SW480 (cell line): ENCODE measurements around the gene KCNQ4.

Experiments used
- DNase-seq: peaks from one replicate; pipeline ENCODE4 v3.0.0-alpha.2; 2016; ENCODE audit warnings: low spot score

Gene KCNQ4

GRCh38 chr1:40795811-40796586, 12.4 kb downstream of the KCNQ4 start:
- no peak for DNase-seq

DNA sequence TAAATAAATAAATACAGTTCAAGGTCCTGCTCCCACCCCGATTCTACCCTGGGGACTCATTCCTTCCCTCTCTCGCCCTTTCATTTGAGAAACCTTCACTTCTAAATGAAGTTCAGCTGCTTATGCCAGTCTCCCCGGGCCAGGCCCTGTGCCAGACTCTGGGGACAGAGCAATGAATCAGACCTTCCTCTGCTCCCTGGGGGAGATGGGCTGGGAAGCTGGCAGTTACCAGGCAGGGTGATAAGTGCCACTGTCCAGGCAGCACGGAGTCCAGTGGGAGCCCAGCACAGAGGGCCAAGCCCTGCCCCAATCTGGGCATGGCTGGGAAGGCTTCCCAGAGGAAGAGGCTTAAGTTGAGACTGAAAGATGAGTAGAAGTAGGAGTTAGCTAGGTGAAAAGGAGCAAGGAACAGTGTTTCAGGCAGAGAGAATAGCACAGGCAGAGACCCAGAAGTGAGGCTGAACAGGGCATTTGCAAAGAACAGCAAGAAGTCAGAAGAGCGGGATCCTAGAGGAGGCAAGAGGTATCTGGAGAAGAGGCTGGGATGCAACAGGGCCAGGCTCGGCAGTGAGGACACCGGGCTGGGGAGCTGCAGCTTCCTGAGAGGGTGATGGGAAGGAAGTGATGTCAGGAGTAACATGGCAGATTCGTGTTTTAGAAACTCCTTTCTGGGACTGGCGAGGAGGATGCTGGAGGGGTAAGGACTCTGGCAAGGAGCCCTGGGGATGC, 13.5 kb downstream of the KCNQ4 start:
- no peak for DNase-seq

DNA sequence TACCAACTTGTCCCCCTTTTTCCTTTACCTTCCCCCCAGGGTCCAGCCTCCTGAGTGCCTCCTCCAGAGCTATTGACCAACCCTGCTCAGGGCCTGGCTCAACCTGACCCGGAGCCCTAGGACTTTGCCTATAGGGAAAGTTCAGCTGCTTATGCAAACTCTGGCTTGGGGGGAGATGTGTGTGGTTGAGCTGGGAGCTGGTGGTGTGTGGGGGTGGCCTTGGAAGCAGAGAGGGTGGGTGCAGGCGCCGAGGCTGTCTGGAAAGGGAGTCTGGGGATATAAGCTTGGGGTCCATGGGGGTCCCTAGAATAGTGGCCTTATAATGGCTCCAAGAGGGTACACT, 14.1 kb downstream of the KCNQ4 start:
- DNase-seq, result no peak

- DNase-seq, result no peak
Observed at GRCh38 chr1:40798366-40799281, 15.0 kb downstream of the KCNQ4 start.

GRCh38 chr1:40799351-40799867, 15.8 kb downstream of the KCNQ4 start:
- no peak for DNase-seq

DNA sequence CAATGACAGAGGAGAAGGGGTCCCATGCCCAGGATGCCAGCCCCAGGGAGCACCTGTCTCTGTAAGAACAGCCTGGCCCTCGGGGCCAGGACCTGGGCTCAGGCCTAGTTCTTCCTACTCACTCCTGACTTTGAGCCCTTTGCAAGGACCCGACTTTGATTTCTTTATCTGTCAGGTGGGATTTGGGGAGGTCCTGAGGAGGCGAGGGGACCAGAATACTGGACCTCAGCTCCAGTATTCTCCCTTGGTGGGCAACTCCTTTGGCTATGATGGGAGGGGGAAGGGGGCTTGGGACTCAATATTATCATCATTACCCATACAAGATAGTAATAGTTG, 18.1 kb downstream of the KCNQ4 start:
- no peak for DNase-seq

- DNase-seq, result peak; percentile 67
Observed at GRCh38 chr1:40802078-40802741, 18.6 kb downstream of the KCNQ4 start.

DNA sequence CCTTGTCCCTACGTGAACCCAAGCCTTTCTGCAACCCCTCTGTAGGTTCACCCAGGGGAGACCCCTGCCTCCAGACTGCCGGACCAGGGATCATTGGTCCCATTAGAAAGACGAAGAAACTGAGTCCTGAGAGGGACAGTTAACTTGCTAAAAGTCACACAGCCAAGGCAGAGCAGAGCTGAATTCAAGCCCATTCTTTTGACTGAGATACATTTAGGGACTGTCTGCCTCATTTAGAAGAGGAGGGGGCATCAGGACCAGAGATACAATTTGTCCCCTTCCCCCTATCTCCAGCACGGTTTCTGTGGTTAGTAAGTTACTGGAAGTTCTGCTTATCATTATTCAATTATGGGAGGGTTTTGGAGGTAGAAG, 19.1 kb downstream of the KCNQ4 start:
- no peak for DNase-seq

DNA sequence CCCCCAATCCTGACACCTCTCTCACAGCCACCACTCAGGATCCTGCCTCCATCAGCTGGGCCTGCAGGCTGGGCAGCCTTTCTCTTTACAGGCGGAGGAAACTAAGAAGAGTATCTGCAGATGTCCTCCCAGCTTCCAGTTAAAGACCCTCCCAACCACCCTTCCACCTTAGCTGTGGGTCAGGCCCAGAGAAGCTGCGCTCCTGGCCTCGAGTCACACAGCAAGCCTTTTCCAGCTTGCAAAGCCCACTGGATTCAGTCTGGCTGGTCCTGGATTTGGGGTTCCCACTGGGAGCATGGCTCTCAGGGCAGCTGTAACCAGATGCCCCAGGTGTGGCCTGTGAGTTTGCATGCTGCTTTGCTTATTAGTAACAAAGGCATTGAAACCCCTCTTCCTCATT, 19.9 kb downstream of the KCNQ4 start:
- no peak for DNase-seq

GRCh38 chr1:40803902-40804301, 20.3 kb downstream of the KCNQ4 start:
- no peak for DNase-seq

- no peak for DNase-seq
Observed at GRCh38 chr1:40806240-40806639, 22.7 kb downstream of the KCNQ4 start.

DNA sequence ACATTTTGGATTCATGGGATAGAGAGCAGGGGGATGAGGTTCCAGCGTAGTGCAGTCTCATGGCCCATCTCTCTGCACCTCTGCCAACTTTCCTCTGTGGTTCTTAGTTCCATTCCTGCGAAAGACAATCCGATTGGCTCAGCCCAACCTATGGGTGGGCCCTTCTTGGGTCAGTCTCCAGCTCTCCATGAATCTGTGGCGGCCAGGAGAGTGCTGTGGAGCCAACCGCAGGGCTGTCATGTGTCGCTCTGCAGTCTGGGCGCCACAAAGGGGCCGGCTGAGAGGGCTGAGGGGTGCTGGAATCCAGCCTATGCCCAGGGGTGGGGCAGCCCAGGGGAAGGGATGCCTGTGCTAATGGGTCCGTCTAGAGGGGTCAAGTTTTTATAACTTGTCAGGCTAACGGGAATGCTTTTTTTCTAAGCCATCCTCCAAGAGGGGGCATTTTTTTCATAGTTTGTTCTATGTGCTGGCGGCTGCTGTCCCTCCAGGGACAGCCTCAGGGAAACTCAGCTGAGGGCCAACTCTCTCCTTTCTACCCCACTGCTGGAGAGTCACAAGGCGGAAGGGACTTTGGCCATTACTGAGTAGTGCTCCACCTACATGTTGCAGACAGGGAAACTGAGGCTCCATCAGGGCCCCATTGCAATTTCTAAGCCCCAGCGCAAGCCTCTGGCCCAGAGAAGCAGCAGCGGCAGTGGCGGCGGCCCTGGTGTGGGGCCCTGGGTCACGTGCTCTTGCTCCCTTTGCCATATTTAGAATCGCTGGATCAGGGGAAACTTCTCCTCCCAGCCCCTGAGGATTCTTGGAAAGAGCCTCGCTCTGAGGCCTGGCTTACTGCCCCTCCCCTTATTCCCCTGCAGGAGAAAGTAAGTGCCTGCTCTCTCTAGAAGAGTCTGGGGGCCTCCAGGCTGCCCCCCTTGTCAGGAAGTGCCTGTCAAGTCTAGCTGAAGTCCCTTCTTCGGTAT, 23.4 kb downstream of the KCNQ4 start:
- no peak for DNase-seq

DNA sequence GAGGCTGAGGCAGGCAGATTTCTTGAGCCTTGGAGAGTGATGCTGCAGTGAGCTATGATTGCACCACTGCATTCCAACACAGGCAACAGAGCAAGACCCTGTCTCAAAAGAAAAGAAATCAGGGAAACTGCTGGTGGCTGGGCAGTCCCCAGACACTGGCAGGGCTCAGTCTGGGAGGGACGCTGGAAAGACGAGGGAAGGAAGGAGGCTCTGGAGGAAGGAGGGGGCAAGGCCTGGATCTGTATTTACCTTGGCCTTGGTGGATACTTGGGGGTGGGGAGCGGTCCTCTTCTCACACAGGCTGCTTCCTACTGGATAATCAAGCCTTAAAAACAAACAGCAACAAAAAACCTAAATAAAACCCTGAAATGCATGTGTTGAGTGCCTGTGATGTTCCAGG, 24.4 kb downstream of the KCNQ4 start:
- DNase-seq, result no peak

- DNase-seq, result no peak
Observed at GRCh38 chr1:40808444-40808843, 24.9 kb downstream of the KCNQ4 start.

- DNase-seq, result no peak
Observed at GRCh38 chr1:40808909-40809308, 25.3 kb downstream of the KCNQ4 start.

GRCh38 chr1:40810927-40811326, 27.3 kb downstream of the KCNQ4 start:
- DNase-seq, result no peak

DNA sequence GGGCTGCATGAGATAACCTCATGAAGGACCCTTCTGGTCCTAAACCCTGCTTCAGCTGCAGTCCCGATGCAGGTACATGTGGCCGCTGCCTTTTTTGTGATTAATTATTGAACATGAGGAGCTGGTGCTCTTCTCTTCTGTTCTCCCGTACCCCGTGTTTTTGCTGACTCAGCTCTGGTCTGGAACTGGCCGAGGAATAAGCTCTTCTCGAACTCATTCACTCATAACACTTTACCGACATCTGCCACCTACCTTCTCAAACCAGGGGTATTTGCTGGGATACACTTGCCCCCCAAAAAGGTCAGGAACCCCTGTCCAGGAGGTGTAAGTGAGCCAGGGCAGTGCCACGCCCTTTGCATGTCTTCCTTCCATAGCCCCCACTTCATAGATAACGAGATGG, 31.8 kb downstream of the KCNQ4 start:
- DNase-seq, result no peak

DNA sequence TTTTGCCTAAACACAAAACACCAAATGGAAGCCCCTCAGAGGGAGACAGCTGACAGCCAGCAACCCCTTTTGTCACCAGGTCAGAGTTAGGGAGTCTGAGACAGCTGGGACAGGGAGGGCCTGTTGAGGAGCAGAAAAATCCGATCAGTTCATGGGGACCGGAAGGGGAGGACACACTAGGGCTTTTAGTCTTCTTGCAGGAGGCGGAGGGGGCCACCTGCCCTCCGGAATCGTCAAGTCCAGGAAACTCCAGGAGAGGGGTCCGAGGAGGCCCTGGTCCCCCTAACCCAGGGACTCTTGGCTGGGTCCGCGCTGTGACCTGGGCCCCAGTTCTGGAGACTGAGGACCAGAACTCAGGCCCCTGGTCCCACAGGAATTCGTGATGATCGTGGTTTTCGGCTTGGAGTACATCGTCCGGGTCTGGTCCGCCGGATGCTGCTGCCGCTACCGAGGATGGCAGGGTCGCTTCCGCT, 34.2 kb downstream of the KCNQ4 start:
- no peak for DNase-seq

GRCh38 chr1:40818264-40818961, 34.8 kb downstream of the KCNQ4 start:
- no peak for DNase-seq

DNA sequence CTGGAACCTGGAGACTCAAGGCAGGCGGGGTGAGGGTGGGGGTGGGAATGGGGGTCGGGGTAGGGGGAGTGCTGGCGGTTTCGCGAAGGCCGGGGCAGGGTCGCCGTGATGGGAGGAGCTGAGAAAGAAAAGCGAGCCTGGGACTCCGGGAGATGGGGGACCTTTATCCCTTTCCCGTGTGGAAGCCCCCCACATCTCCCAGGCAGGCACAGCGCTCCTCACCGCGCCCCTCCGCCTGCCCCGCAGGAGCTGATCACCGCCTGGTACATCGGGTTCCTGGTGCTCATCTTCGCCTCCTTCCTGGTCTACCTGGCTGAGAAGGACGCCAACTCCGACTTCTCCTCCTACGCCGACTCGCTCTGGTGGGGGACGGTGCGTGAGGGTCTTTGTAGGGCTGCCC, 35.5 kb downstream of the KCNQ4 start:
- no peak for DNase-seq
